ENCODE measurements around the gene LRRIQ1. TPM values are rescaled to one million over a fixed set of nuclear protein-coding genes. Genes with fewer than 3 reads are reported as not detected.

Gene LRRIQ1
- total and polyA plus RNA-seq, 4 donors, result 0.05 to 0.08 TPM; not detected in 2

DNA sequence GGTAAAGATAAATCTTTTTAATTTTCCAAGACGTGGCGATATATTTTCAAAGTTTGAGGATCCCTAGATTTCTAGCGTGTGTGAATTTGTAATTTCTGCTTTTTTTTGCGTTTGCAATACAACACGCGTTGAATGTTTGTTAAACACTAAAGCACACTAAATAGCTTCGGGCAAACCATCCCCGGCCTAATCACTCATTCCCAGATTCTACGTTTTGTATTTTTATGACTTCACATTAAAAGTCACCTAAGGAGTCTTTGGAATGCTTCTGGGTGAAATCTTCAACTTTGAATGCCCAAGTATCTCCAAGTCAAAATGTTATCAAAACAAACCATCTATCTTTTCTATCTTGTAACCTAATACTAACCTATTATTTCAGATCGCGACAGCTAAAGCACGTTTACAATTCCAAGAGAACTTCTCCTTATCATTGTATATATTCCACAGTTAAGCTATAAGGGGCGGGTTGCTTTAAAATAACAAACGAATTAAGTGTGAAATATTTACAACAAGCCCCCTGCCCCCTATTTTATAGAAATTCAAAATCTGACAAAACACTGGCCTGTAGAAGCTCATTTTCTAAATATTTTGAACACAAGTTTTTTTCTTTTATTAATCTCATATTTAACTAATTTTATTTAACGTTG, 245.0 kb downstream of the LRRIQ1 start:
- Histone ChIP-seq H3K27ac (ENCODE audit: low read depth in 1 of 2, low read length in 2 of 2) (no peak overlapping the region), H3K4me1 (ENCODE audit: control insufficient read depth in 4 of 4, insufficient read depth in 4 of 4, low read length in 3 of 4) (peaks cover 5 to 25% (median 12%) of the 10 kb centered on the region in 4 donors), H3K4me3 (ENCODE audit: low read depth in 1 of 3, low read length in 3 of 3) (peak overlapping the region in 1 of 3 donors; percentile 41), H3K36me3 (ENCODE audit: control insufficient read depth in 4 of 4, insufficient read depth in 3 of 4, low read depth in 1 of 4, low read length in 3 of 4) (no peaks in the 10 kb centered on the region), H3K9ac (ENCODE audit: low read depth in 1 of 2, low read length in 2 of 2) (no peak overlapping the region), H3K27me3 (ENCODE audit: control insufficient read depth in 4 of 4, insufficient read depth in 4 of 4, low read length in 3 of 4) (peaks cover 5 to 25% (median 19%) of the 10 kb centered on the region in 4 donors), H3K9me3 (ENCODE audit: control insufficient read depth in 4 of 4, low read length in 3 of 4) (peaks cover 0 to 4% (median 0%) of the 10 kb centered on the region in 4 donors)
- DNase-seq (ENCODE audit: low spot score), result no peak
- TF ChIP-seq HNF4G (IDR thresholded peaks at IDR 0.05) (no peak), TAF1 (conservative IDR thresholded peaks at IDR 0.05) (no peak), YY1 (IDR thresholded peaks at IDR 0.05) (no peak), FOXA1 (IDR thresholded peaks at IDR 0.05) (no peak), GABPA (IDR thresholded peaks at IDR 0.05 in 1 of 2, conservative IDR thresholded peaks at IDR 0.05 in 1 of 2) (no peak), RXRA (IDR thresholded peaks at IDR 0.05) (no peak), EGR1 (IDR thresholded peaks at IDR 0.05; ENCODE audit: low read depth in 2 of 2) (no peak), RAD21 (IDR thresholded peaks at IDR 0.05) (no peak), HNF4A (conservative IDR thresholded peaks at IDR 0.05) (no peak), JUND (IDR thresholded peaks at IDR 0.05) (no peak)
- TF ChIP-seq, protein P1, sequence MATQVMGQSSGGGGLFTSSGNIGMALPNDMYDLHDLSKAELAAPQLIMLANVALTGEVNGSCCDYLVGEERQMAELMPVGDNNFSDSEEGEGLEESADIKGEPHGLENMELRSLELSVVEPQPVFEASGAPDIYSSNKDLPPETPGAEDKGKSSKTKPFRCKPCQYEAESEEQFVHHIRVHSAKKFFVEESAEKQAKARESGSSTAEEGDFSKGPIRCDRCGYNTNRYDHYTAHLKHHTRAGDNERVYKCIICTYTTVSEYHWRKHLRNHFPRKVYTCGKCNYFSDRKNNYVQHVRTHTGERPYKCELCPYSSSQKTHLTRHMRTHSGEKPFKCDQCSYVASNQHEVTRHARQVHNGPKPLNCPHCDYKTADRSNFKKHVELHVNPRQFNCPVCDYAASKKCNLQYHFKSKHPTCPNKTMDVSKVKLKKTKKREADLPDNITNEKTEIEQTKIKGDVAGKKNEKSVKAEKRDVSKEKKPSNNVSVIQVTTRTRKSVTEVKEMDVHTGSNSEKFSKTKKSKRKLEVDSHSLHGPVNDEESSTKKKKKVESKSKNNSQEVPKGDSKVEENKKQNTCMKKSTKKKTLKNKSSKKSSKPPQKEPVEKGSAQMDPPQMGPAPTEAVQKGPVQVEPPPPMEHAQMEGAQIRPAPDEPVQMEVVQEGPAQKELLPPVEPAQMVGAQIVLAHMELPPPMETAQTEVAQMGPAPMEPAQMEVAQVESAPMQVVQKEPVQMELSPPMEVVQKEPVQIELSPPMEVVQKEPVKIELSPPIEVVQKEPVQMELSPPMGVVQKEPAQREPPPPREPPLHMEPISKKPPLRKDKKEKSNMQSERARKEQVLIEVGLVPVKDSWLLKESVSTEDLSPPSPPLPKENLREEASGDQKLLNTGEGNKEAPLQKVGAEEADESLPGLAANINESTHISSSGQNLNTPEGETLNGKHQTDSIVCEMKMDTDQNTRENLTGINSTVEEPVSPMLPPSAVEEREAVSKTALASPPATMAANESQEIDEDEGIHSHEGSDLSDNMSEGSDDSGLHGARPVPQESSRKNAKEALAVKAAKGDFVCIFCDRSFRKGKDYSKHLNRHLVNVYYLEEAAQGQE (IDR thresholded peaks at IDR 0.05), result no peak
- TF ChIP-seq, protein P2, sequence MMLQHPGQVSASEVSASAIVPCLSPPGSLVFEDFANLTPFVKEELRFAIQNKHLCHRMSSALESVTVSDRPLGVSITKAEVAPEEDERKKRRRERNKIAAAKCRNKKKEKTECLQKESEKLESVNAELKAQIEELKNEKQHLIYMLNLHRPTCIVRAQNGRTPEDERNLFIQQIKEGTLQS (IDR thresholded peaks at IDR 0.05), result no peak
- WGBS, result 5% methylated on average over 15 of the region's 15 CpGs

DNA sequence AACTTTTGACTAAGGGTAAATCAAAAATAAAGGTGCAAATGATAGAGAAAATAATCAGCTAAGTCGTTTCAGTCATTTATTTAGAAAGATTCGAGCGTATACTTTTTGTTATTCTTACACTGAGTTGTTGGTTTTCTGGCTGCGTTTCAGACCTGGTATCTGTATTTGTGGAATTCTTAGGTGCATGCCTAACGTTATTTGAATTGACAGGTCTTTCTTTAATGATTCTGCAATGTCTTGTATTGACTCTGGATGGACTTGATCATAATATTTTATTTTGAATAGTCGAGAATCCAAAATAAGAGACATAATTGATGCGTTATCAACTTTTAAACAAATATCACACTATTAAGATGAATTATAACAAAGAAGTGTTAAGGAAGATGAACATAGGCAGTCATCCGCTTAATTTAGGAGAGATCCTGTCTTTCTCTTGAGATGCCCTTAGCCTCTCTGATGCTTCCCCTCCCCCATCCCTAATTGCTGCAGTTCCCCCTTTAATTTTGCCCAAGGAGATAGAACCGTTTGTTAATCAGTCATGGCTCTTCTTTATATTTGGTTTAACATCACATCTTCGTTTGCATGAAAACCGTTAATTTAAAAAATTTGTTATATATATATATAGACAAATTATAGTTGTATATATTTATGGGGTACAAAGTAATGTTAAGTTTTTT, 245.6 kb downstream of the LRRIQ1 start:
- TF ChIP-seq JUND (IDR thresholded peaks at IDR 0.05) (no peak), RXRA (IDR thresholded peaks at IDR 0.05) (no peak), FOXA2 (IDR thresholded peaks at IDR 0.05) (no peak), NR2F2 (IDR thresholded peaks at IDR 0.05) (no peak), RAD21 (IDR thresholded peaks at IDR 0.05) (no peak), FOXA1 (IDR thresholded peaks at IDR 0.05) (no peak), GABPA (IDR thresholded peaks at IDR 0.05 in 1 of 2, conservative IDR thresholded peaks at IDR 0.05 in 1 of 2) (no peak), YY1 (IDR thresholded peaks at IDR 0.05) (no peak), TAF1 (conservative IDR thresholded peaks at IDR 0.05) (no peak), HNF4A (conservative IDR thresholded peaks at IDR 0.05) (no peak), HNF4G (IDR thresholded peaks at IDR 0.05) (no peak), EGR1 (IDR thresholded peaks at IDR 0.05; ENCODE audit: low read depth in 2 of 2) (no peak)
- TF ChIP-seq, protein P3, sequence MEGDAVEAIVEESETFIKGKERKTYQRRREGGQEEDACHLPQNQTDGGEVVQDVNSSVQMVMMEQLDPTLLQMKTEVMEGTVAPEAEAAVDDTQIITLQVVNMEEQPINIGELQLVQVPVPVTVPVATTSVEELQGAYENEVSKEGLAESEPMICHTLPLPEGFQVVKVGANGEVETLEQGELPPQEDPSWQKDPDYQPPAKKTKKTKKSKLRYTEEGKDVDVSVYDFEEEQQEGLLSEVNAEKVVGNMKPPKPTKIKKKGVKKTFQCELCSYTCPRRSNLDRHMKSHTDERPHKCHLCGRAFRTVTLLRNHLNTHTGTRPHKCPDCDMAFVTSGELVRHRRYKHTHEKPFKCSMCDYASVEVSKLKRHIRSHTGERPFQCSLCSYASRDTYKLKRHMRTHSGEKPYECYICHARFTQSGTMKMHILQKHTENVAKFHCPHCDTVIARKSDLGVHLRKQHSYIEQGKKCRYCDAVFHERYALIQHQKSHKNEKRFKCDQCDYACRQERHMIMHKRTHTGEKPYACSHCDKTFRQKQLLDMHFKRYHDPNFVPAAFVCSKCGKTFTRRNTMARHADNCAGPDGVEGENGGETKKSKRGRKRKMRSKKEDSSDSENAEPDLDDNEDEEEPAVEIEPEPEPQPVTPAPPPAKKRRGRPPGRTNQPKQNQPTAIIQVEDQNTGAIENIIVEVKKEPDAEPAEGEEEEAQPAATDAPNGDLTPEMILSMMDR (IDR thresholded peaks at IDR 0.05; ENCODE audit: low read depth, low read length, missing input control), result no peak
- TF ChIP-seq, protein P4, sequence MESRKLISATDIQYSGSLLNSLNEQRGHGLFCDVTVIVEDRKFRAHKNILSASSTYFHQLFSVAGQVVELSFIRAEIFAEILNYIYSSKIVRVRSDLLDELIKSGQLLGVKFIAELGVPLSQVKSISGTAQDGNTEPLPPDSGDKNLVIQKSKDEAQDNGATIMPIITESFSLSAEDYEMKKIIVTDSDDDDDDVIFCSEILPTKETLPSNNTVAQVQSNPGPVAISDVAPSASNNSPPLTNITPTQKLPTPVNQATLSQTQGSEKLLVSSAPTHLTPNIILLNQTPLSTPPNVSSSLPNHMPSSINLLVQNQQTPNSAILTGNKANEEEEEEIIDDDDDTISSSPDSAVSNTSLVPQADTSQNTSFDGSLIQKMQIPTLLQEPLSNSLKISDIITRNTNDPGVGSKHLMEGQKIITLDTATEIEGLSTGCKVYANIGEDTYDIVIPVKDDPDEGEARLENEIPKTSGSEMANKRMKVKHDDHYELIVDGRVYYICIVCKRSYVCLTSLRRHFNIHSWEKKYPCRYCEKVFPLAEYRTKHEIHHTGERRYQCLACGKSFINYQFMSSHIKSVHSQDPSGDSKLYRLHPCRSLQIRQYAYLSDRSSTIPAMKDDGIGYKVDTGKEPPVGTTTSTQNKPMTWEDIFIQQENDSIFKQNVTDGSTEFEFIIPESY (IDR thresholded peaks at IDR 0.05), result no peak
- TF ChIP-seq, protein P5, sequence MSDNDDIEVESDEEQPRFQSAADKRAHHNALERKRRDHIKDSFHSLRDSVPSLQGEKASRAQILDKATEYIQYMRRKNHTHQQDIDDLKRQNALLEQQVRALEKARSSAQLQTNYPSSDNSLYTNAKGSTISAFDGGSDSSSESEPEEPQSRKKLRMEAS (IDR thresholded peaks at IDR 0.05), result no peak
- TF ChIP-seq, protein P1 (IDR thresholded peaks at IDR 0.05), result no peak
- TF ChIP-seq, protein P2 (IDR thresholded peaks at IDR 0.05), result no peak
- H3K27ac ChIP-seq (ENCODE audit: low read depth in 1 of 2, low read length in 2 of 2), result no peak overlapping the region
- 11% methylated on average over 11 of the region's 11 CpGs for WGBS
- no peak overlapping the region for H3K4me3 ChIP-seq (ENCODE audit: low read depth in 1 of 3, low read length in 3 of 3)
- H3K9ac ChIP-seq (ENCODE audit: low read depth in 1 of 2, low read length in 2 of 2), result no peak overlapping the region
- peaks cover 5 to 24% (median 17%) of the 10 kb centered on the region in 4 donors for H3K27me3 ChIP-seq (ENCODE audit: control insufficient read depth in 4 of 4, insufficient read depth in 4 of 4, low read length in 3 of 4)
- peaks cover 5 to 25% (median 12%) of the 10 kb centered on the region in 4 donors for H3K4me1 ChIP-seq (ENCODE audit: control insufficient read depth in 4 of 4, insufficient read depth in 4 of 4, low read length in 3 of 4)
- no peak for DNase-seq (ENCODE audit: low spot score)
- H3K36me3 ChIP-seq (ENCODE audit: control insufficient read depth in 4 of 4, insufficient read depth in 3 of 4, low read depth in 1 of 4, low read length in 3 of 4), result no peaks in the 10 kb centered on the region
- H3K9me3 ChIP-seq (ENCODE audit: control insufficient read depth in 4 of 4, low read length in 3 of 4), result peaks cover 0 to 4% (median 0%) of the 10 kb centered on the region in 4 donors

Measured in liver (tissue), 9 donors.